Activated CD4-positive, alpha-beta T cell treated with anti-CD3 and anti-CD28 coated beads, Interleukin-2, amount 50 U/mL, for 48 hours (primary cell): Measurements from ENCODE around the gene XKR8.
"Not testable (repeated sequence)": the region's sequence is repeated elsewhere in the genome, so short reads cannot be mapped to it uniquely, and the experiment has no call there.

Experiments
- DNase-seq, 2 experiments: peaks; one replicate each; pipeline ENCODE4 v3.0.0-alpha.2; 2020

Gene XKR8

DNA sequence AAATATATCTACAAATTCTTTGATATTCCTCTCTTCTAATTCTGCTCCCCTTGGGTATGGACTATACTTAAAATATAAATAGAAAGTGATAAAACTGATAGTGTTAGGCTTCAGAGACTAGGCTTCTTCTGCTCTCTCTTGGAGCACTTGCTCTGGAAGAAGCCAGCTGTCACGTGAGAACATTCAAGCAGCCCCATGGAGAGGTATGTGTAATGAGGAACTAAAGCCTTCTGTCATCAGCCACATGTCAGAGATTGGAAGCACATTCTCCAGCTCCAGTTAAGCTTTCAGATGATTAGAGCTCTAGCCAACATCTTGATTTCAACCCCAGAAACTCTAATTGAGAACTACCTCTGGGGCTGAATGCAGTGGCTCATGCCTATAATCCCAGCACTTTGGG is 34.3 kb downstream of the XKR8 start:
- no peak for DNase-seq

- not testable (repeated sequence) for DNase-seq
These were observed 34.8 kb downstream of the XKR8 start for GRCh38 chr1:27994526-27994925.

GRCh38 chr1:27999055-27999454 is 39.3 kb downstream of the XKR8 start:
- no peak for DNase-seq

DNA sequence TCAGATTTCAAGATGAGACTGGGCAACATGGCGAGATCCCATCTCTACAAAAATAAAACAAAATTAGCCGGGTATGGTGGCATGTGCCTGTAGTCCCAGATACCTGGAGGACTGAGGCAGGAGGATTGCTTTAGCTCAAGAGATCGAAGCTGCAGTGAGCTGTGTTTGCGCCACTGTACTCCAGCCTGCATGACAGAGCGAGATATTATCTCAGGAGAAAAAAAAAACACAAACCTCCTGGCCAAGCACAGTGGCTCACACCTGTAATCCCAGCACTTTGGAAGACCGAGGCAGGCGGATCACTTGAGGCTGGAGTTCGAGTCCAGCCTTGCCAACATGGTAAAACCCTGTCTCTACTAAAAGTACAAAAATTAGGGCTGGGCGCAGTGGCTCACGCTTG is 42.8 kb downstream of the XKR8 start:
- DNase-seq: no peak

DNA sequence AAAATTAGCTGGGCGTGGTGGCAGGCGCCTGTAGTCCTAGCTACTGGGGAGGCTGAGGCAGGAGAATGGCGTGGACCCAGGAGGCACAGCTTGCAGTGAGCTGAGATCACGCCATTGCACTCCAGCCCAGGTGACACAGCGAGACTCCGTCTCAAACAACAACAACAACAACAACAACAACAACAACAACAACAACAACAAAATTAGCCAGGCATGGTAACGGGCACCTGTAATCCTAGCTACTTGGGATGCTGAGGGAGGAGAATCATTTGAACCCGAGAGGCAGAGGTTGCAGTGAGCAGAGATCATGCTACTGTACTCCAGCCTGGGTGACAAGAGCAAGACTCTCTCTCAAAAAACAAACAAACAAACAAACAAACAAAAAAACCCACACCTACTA is 43.3 kb downstream of the XKR8 start:
- not testable (repeated sequence) for DNase-seq

GRCh38 chr1:28010969-28011368 is 51.2 kb downstream of the XKR8 start:
- DNase-seq: no peak
